NCI-H128 (cell line): ENCODE results near the gene FSCB.
"Not testable (repeated sequence)": the region's sequence is repeated elsewhere in the genome, so short reads cannot be mapped to it uniquely, and the experiment has no call there.

ENCODE experiments used
- DNase-seq: peaks from one replicate; lab custom pipeline; 2025; ENCODE audit not compliant: unreplicated experiment; lab: John Stamatoyannopoulos, UW

The FSCB gene, protein sequence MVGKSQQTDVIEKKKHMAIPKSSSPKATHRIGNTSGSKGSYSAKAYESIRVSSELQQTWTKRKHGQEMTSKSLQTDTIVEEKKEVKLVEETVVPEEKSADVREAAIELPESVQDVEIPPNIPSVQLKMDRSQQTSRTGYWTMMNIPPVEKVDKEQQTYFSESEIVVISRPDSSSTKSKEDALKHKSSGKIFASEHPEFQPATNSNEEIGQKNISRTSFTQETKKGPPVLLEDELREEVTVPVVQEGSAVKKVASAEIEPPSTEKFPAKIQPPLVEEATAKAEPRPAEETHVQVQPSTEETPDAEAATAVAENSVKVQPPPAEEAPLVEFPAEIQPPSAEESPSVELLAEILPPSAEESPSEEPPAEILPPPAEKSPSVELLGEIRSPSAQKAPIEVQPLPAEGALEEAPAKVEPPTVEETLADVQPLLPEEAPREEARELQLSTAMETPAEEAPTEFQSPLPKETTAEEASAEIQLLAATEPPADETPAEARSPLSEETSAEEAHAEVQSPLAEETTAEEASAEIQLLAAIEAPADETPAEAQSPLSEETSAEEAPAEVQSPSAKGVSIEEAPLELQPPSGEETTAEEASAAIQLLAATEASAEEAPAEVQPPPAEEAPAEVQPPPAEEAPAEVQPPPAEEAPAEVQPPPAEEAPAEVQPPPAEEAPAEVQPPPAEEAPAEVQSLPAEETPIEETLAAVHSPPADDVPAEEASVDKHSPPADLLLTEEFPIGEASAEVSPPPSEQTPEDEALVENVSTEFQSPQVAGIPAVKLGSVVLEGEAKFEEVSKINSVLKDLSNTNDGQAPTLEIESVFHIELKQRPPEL

DNA sequence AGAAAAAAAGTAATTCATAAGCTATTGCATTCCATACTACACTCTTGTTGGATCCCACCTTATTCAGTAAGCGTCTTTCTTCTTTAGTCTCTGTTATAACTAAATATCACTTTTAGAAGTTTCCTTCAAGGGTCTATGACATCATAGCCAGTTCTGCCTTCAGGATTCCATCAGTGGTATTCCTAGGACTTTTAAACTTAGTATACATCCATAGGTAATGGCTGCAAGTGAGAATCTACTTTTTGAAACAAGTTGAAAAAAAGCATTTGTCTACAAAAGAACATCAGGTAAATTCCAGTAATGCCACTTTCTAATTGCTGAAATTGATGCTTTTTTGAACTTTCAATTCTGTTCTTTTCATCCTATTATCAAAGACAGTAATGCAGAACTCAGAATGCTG lies at the start of gene FSCB:
Gene FSCB, minus strand, starts transcription at position 101 of the 400 bp plus-strand sequence. CDS start 296 bp downstream, outside the sequence.
- DNase-seq = no peak

DNA sequence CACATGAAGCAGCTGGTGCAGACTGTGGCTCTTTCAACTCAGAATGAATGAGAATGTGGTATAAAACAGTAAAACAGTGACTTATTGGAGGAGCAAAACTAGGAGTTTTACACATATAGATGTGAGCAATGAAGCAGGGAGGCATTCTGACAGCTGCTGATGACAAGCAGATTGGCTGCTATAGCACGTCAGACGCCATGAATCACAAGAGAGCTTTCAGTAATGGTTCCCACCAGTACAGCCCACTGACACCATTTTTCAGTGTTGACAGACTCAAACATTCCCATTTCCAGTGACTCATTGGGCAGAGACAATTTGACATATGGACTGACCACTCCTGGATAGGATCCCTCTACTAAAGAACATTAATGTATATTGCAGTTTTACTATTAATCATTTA lies 24.6 kb upstream of the FSCB start:
- no peak for DNase-seq

DNA sequence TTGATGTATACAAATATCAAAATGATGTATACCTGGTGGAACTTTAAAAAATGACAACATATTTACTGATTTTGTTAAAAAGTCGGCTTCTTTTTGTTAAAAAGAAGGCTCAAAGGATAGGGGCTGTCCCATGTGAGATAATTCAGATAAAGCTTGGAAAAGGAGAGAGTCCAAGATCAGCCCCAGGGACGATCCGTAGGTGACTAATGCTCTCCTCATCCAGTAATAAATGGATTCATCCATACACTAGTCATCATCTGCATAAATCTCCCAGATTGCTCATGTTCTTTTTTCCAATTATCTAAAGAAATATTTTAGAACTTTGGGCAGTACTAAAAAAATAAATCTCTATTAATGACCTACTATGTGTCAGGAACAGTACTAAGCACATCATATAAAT lies 23.4 kb upstream of the FSCB start:
- DNase-seq = no peak

DNA sequence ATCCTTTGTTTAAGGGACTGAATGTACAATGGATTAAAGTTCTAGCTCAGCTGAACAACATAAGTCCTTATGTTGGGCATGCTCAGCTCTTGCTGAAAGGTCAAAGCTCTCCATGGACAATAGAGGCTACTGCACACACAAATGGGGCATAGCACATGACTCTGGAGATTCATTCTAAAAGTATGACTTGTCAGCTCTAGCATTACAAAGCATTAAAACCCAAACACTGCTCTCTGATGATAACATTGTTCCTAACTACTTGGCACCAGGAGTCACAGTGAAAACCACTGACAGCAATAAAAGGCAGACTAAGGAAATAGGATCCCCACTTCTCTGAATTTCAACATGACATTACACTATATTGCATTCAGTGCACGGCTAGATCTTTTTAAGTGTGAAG lies 21.9 kb upstream of the FSCB start:
- peak; percentile 47 for DNase-seq

DNA sequence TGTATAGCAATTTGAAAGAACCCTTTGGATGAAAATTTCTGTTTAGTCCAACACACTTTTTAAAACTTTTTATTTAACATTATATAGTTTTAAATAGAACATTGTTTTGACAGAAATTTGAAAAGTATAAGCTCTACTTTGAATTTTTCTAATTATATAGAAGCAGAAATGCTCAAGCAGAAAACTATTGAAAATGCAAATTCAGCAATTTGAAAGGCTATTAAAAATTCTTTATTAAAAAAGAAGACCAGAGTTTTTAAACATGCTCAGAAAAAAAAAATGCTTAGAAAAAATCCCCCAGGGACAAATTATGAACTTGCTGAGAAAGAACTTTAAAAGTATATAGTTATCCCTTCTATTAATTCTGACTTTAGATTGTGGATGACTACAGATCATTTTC lies 21.1 kb upstream of the FSCB start:
- no peak for DNase-seq

DNA sequence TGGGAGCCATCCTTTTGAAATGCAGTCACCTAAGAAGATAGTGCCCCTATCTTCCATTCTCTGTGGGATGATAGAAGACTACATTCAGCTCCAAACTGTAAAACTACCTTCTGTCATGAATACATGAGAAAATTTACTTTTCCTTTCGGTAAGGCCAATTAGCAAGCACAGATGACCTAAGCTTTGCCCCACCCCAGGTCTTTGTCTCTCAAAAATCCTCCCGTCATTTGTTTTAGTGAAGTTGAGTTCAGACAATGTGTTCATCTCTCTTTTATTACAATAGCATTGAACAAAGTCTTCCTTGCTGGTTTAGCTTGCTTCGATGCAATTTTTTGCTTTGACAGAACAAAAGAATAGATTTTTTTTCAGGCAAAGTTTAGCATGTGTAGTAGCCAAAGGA lies 18.2 kb upstream of the FSCB start:
- DNase-seq = no peak

DNA sequence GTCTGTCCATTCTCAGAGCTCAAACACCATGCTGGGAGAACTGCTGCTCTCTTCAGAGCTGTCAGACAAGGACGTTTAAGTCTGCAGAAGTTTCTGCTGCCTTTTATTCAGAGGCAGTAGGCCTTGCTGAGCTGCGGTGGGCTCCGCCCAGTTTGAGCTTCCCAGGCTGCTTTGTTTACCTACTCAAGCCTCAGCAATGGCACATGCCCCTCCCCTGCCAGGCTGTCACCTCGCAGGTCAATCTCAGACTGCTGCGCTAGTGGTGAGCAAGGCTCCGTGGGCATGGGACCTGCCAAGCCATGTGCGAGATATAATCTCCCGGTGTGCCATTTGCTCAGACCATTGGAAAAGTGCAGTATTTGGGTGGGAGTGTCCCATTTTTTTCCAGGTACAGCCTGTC lies 8.6 kb upstream of the FSCB start:
- not testable (repeated sequence) for DNase-seq

DNA sequence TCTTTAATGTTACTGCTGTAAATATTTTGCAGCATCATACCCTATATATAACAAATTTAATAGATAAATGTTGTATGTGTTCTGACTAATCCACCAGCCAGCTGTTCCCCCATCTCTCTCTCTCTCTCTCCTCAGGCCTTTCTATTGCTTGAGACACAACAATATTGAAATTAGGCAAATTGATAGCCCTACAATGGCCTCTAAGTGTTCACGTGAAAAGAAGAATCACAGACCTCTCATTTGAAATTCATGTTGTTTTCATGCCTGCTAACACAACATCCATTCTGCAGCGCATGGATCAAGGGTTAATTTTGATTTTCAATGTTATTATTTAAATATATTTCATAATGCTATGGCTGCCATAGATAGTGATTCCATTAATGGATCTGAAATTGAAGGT lies 1.8 kb upstream of the FSCB start:
- no peak for DNase-seq

DNA sequence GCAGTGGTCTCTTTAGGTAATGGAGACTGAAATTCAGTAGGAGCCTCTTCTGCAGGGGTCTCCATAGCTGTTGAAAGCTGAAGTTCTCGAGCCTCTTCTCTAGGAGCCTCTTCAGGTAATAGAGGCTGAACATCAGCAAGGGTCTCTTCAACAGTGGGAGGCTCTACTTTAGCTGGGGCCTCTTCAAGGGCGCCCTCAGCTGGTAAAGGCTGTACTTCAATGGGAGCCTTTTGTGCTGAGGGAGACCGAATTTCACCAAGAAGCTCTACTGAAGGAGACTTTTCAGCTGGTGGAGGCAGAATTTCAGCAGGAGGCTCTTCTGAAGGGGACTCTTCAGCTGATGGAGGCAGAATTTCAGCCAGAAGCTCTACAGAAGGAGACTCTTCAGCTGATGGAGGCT lies 1.5 kb downstream of the FSCB start:
- DNase-seq = no peak

DNA sequence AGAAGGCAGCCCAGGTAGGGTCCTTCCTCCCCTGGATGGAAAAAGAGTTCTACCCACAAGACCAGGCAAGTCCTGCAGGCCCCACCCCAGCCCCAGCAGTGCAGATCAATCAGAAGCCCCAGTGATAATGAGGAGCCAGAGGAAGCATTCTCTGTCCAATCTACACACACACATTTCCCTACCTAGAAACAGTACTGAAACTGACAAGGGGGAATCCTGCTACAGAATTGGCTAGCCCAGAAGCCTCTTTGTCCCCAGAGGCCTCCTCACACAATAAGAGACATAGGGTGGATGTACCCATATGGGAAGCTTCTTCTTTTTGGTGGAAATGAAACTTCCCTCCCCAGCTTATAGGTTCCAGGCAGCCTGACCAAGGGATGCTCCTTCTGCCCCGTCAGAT lies 9.9 kb downstream of the FSCB start:
- DNase-seq = no peak

DNA sequence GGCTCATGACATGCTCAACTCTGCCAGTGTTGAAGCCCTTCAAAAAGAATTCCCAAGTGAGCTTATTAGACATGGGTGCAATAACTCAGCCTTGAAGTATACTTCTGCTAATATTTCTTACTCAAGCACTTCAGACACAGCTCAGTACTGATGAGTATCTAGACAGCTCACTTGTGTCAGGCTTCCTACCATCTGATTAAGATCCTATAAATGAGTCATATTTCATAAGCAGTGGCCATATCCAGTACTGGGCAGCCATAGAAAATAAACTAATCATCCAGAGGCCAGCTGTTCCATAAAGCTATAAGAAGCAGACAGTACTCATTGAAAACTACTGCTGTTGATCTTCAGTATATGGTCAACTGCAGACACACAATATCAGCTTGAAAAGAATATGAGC lies 12.9 kb downstream of the FSCB start:
- no peak for DNase-seq

DNA sequence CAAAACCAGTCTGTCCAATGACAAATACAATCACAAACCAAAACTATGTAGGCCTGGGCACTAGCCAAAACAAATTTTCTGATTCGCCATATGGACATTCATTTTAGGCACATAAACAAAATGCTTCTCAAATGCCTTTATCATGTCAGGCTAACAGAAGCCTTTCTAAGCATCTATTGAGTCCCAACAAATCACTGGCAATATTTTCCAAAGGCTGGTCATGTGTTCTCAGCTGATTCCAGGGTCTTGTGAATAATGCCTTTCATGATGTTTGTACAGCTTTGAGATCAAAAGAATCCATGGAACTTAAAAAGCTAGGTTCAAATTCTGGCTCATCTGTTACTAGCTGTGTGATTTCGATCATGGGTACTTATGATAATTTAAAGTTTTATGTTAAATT lies 16.1 kb downstream of the FSCB start:
- no peak for DNase-seq

DNA sequence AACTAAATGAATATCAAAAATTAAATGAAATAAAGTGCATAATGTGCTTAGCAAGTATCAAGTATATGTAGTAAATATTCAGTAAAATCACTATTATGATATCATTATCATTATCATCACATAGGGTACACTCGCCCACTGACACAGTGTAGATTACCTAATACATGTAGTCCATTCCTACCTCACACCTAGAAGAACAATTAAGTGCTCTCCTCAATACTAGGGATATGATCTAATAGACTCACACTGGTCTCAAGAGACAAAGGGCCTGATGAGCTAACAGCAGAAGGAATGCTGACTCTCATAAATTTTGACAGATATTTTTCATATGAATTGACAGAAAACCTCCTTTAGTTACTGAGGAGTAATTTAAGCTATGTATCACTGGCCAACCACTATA lies 29.1 kb downstream of the FSCB start:
- no peak for DNase-seq

DNA sequence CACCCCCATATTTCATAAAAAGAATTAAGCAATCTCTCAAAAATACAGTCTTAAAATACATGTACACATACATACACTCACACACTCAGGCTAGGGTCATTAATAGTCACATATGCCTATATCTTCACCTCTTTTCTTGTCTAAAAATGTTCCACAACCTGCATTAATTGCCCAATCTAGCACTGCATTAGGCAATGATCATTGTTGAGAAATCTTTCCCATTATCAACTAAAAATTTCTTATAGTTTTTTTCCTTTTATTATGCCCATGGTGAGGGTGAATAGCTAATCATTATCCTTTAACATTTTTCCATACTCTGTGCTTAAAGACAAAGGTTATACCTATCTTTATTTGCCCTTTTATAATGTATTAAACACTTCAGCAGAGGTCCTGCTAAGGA lies 38.3 kb downstream of the FSCB start:
- no peak for DNase-seq

DNA sequence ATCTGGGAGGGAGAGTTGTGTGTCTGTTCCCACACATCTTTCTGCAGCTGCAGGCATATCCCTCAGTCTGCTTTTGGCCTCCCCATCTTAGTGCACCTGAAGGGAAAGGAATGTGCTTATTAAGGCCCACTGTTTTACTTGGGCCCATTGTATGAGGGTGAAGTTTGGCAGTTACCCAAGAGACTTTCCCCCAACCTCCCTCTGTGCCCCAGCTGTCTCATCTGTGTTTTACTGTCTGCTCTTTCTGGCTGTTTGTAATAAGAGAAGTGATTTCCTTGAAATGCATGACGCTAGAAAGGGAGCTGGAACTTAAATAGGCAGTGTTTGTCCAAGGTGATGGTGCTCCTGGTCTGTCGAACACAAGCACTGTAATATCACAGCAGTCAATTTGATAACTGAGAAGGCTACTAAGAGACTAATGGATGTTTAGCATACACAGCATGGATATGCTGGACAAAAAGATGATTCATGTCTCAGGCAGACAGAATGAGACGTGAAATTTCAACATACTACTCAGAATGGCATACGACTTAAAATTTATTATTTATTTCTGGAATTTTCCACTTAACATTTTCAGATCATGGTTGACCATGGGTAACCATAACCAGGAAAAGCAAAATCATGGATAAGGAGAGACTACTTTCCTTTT lies 43.6 kb downstream of the FSCB start:
- DNase-seq = peak; percentile 48

DNA sequence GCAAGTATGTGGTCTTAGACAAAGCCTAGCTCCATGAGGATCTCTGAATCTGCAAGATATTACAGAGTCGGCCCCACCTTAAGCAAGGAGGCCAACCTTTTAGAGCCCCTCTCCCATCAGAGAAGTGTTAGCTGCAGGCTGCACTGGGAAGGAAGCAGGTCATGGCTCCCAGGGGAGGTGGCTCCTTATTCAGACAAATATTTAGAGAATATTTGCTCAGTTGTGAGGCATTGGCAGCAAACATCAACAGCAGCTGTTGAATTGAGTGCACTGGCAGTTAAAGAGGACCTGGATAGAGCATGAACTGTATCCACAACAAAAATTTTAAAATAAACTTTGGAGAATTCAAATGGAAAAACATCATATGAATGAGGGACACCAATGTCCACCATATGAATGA lies 44.7 kb downstream of the FSCB start:
- DNase-seq = no peak

DNA sequence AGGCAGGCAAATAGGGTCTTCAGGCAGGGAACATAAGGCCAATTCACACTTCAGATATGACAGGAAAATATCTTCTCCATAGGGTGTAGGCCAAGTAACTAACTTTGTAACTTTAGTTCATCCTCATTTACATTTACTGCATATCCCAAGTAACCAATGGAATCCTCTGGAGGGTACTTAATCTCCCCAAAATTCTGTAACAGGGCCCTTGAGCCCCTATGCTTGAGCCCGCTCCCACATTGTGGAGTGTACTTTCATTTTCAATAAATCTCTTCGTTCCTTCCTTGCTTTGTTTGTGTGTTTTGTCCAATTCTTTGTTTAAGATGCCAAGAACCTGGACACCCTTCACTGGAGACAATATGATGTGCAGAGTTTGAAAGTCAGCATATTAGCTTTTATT lies 45.3 kb downstream of the FSCB start:
- DNase-seq = no peak
